Ishikawa (cell line): ENCODE measurements around the gene EZR.

Experiments
- EGR1 ChIP-seq: IDR thresholded peaks from 2 replicates; pipeline ENCODE4 v1.6.1; 2012
- TAF1 ChIP-seq: IDR thresholded peaks from 2 replicates; pipeline ENCODE4 v1.6.1; 2012; ENCODE audit warnings: low read depth, mild to moderate bottlenecking
- ZBTB7A ChIP-seq: IDR thresholded peaks from 2 replicates; pipeline ENCODE4 v1.6.1; 2012; ENCODE audit warnings: low read depth

- TF ChIP-seq EGR1, result no peak
- no peak for TF ChIP-seq ZBTB7A
- no peak for TF ChIP-seq TAF1
Measured at GRCh38 chr6:158763434-158764182, 55.6 kb downstream of the EZR start.
